ENCODE results near the gene ZBTB1. TPM values are rescaled to one million over a fixed set of nuclear protein-coding genes. Genes with fewer than 3 reads are reported as not detected.

The ZBTB1 gene
- total and polyA plus RNA-seq, 3 donors from 2014 or later = 20.8 to 34.7 (median 33.2) TPM

DNA sequence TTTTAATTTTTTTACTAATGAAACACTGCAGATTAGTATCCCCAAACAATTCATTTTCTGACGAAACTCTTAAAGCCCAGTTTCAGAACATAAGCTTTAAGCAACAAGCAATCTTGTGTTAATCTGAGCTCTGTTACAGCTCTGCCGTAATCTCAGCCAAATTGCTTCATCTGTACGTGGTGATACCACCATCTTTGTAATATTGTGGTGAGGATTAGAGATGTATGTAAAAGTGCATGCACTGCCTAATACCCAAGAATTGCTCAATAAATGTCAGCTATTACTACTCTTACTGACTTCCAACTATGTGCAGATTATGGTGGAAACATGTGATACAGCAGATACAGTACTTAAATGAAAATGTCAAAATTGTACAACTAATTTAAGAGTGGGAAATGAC is 37.5 kb upstream of the ZBTB1 start:
- H3K4me3 ChIP-seq = no peak overlapping the region
- H3K27me3 ChIP-seq = no peaks in the 10 kb centered on the region
- H3K36me3 ChIP-seq (ENCODE audit: low read depth, missing control alignments) = no peaks in the 10 kb centered on the region
- intact Hi-C loops (cut with DNase I; ENCODE audit: low total_unique reads) = no loop called here
- WGBS, 2 donors = 83 to 84% methylated on average over 3 of the region's 3 CpGs
- no peak for DNase-seq
- no peaks in the 10 kb centered on the region for H3K9me3 ChIP-seq
- H3K27ac ChIP-seq = no peak overlapping the region
- TF ChIP-seq POLR2A (IDR thresholded peaks at IDR 0.05) = no peak
- TF ChIP-seq, protein P1, sequence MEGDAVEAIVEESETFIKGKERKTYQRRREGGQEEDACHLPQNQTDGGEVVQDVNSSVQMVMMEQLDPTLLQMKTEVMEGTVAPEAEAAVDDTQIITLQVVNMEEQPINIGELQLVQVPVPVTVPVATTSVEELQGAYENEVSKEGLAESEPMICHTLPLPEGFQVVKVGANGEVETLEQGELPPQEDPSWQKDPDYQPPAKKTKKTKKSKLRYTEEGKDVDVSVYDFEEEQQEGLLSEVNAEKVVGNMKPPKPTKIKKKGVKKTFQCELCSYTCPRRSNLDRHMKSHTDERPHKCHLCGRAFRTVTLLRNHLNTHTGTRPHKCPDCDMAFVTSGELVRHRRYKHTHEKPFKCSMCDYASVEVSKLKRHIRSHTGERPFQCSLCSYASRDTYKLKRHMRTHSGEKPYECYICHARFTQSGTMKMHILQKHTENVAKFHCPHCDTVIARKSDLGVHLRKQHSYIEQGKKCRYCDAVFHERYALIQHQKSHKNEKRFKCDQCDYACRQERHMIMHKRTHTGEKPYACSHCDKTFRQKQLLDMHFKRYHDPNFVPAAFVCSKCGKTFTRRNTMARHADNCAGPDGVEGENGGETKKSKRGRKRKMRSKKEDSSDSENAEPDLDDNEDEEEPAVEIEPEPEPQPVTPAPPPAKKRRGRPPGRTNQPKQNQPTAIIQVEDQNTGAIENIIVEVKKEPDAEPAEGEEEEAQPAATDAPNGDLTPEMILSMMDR (IDR thresholded peaks at IDR 0.05) = no peak
- H3K4me1 ChIP-seq = no peaks in the 10 kb centered on the region

DNA sequence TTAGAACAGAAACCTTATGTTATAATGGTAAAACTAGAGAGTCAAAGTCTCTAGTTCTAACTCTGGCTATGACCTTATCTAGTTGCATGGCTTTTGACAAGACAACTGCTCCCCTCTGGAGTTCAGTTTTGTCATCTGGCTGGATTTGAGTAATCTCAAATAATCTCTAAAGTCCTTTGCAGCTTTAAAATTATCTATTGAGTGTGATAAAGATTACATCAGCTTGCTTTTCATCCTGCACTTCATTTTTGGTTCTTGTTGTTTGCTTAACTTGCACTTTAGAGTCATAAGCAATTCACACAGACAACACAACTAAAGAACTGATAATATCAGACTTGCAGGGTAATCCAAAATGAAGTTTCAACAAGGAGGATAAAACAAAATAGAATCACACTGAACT is 37.0 kb upstream of the ZBTB1 start:
- Histone ChIP-seq H3K9me3 (no peaks in the 10 kb centered on the region), H3K27ac (no peak overlapping the region), H3K4me1 (no peaks in the 10 kb centered on the region), H3K4me3 (no peak overlapping the region), H3K36me3 (ENCODE audit: low read depth, missing control alignments) (no peaks in the 10 kb centered on the region), H3K27me3 (no peaks in the 10 kb centered on the region)
- intact Hi-C loops (cut with DNase I; ENCODE audit: low total_unique reads) = no loop called here
- DNase-seq = no peak
- TF ChIP-seq, protein P1 (IDR thresholded peaks at IDR 0.05) = no peak
- TF ChIP-seq POLR2A (IDR thresholded peaks at IDR 0.05) = no peak

DNA sequence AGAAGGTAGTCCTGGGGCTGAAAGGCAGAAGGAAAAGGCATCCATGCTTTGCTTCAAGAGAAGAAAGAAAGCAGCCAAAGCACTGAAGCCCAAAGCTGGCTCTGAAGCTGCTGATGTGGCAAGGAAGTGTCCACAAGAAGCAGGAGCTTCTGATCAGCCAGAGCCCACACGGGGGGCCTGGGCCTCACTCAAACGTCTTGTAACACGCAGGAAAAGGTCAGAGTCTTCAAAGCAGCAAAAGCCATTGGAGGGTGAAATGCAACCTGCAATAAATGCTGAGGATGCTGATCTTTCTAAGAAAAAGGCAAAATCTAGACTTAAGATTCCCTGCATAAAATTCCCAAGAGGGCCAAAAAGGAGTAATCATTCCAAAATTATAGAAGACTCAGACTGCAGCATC is 36.1 kb upstream of the ZBTB1 start:
- H3K27me3 ChIP-seq = no peaks in the 10 kb centered on the region
- 59 to 71% methylated on average over 3 of the region's 3 CpGs for WGBS, 2 donors
- intact Hi-C loops (cut with DNase I; ENCODE audit: low total_unique reads) = no loop called here
- no peak overlapping the region for H3K4me3 ChIP-seq
- no peak for TF ChIP-seq POLR2A (IDR thresholded peaks at IDR 0.05)
- TF ChIP-seq, protein P1 (IDR thresholded peaks at IDR 0.05) = no peak
- H3K4me1 ChIP-seq = no peaks in the 10 kb centered on the region
- DNase-seq = no peak
- H3K9me3 ChIP-seq = no peaks in the 10 kb centered on the region
- no peak overlapping the region for H3K27ac ChIP-seq
- no peaks in the 10 kb centered on the region for H3K36me3 ChIP-seq (ENCODE audit: low read depth, missing control alignments)

DNA sequence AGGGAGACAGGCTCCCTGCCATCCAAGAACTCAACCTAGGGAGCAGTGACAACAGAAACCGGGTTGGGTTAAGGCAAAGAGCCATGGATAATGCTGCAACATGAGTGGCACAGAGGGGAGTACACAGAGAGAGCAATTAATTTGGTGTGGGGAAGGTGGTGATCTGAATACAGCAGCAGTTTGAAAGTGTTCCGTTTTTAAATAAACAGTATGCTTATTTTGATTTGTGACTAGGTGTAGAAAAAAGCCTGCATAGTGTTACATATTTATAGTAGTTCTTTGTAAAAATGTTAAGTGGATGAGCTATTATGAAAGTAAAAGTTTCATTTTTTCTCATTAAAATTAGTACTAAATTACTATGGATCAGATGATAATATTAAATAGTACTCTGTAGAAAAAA is 30.5 kb upstream of the ZBTB1 start:
- Histone ChIP-seq H3K9me3 (no peaks in the 10 kb centered on the region), H3K4me1 (no peaks in the 10 kb centered on the region), H3K4me3 (no peak overlapping the region), H3K27ac (no peak overlapping the region), H3K36me3 (ENCODE audit: low read depth, missing control alignments) (no peaks in the 10 kb centered on the region), H3K27me3 (no peaks in the 10 kb centered on the region)
- intact Hi-C loops (cut with DNase I; ENCODE audit: low total_unique reads) = loop anchor here (10.0 kb wide), 1 partner anchor 129 kb away; no protein-coding TSS in a partner anchor
- 90% methylated on average over 2 of the region's 2 CpGs for WGBS, 2 donors
- TF ChIP-seq POLR2A (IDR thresholded peaks at IDR 0.05) = no peak
- TF ChIP-seq, protein P1 (IDR thresholded peaks at IDR 0.05) = no peak
- DNase-seq = no peak

DNA sequence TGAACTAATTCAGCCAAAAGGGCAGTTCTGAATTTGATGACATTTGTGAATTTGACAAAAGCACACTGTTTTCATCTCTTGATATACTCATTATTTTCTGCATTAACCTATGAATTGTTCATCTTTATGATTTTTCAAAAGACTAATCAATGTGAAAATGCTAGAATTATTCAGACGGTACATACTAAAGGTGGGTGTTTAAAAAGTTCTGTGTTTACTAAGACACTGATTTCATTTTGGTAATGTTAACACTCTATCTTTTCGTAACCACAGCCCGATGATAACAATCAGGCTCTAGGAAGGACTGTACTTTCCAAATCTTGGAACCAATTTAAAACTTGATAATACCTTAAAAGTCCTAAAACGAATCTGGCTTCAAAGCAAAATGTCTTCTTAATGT is 29.9 kb upstream of the ZBTB1 start:
- Histone ChIP-seq H3K27ac (no peak overlapping the region), H3K27me3 (no peaks in the 10 kb centered on the region), H3K36me3 (ENCODE audit: low read depth, missing control alignments) (no peaks in the 10 kb centered on the region), H3K4me3 (no peak overlapping the region), H3K4me1 (no peaks in the 10 kb centered on the region), H3K9me3 (no peaks in the 10 kb centered on the region)
- TF ChIP-seq, protein P1 (IDR thresholded peaks at IDR 0.05) = no peak
- TF ChIP-seq POLR2A (IDR thresholded peaks at IDR 0.05) = no peak
- WGBS, 2 donors = 66 to 79% methylated on average over 4 of the region's 4 CpGs
- intact Hi-C loops (cut with DNase I; ENCODE audit: low total_unique reads) = loop anchor here (10.0 kb wide), 1 partner anchor 130 kb away; no protein-coding TSS in a partner anchor
- DNase-seq = no peak

All from testis (tissue), 3 donors.